Measurements from ENCODE around the gene KRT13.

- TF ChIP-seq CTCF (conservative IDR thresholded peaks at IDR 0.05; ENCODE audit: low read depth in 2 of 2) (no peak), EZH2phosphoT487 (IDR thresholded peaks at IDR 0.05; ENCODE audit: unreplicated experiment) (no peak), POLR2AphosphoS5 (IDR thresholded peaks at IDR 0.05; ENCODE audit: low read depth) (no peak), JUNB (IDR thresholded peaks at IDR 0.05; ENCODE audit: unreplicated experiment) (no peak), EZH2 (IDR thresholded peaks at IDR 0.05; ENCODE audit: low read depth, unreplicated experiment) (no peak), ZNF331 (CRISPR knock-in tag; IDR thresholded peaks at IDR 0.05; ENCODE audit: low read depth) (no peak), REST (IDR thresholded peaks at IDR 0.05; ENCODE audit: unreplicated experiment) (no peak), CREB1 (CRISPR knock-in tag; IDR thresholded peaks at IDR 0.05; ENCODE audit: low read depth) (no peak), ZNF114 (CRISPR knock-in tag; IDR thresholded peaks at IDR 0.05) (no peak), ETS1 (IDR thresholded peaks at IDR 0.05) (no peak)
Measured at GRCh38 chr17:41518031-41518430, 12.6 kb upstream of the KRT13 start.
